ENCODE measurements around the gene NIPA2. TPM values are rescaled to one million over a fixed set of nuclear protein-coding genes. Genes with fewer than 3 reads are reported as not detected.

NIPA2 gene
- total RNA-seq, 3 donors from 2014 or later: 35.7 to 50.8 (median 40.3) TPM

DNA sequence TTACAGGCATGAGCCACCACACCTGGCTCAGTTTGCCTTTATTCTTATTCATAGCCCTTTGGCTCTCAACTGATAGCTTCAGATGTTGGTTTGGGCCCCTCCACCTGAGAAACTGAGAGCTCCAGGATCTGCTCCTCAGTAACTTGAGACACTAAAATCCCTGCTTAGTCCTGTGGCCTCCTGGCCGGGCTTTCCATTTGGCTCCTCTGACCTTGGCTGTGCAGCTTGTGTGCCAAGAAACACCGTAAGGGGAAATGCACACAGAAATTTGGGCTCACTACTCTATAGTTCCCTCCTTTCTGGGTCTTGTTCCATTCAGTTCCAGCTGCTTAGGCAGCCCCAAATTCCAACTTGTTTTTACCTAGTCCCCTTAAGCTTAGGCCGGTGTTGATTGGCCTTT, 24.9 kb downstream of the NIPA2 start:
- no peak overlapping the region for H3K27ac ChIP-seq
- no peaks in the 10 kb centered on the region for H3K27me3 ChIP-seq
- TF ChIP-seq POLR2AphosphoS5 (IDR thresholded peaks at IDR 0.05): no peak
- TF ChIP-seq, protein P1, sequence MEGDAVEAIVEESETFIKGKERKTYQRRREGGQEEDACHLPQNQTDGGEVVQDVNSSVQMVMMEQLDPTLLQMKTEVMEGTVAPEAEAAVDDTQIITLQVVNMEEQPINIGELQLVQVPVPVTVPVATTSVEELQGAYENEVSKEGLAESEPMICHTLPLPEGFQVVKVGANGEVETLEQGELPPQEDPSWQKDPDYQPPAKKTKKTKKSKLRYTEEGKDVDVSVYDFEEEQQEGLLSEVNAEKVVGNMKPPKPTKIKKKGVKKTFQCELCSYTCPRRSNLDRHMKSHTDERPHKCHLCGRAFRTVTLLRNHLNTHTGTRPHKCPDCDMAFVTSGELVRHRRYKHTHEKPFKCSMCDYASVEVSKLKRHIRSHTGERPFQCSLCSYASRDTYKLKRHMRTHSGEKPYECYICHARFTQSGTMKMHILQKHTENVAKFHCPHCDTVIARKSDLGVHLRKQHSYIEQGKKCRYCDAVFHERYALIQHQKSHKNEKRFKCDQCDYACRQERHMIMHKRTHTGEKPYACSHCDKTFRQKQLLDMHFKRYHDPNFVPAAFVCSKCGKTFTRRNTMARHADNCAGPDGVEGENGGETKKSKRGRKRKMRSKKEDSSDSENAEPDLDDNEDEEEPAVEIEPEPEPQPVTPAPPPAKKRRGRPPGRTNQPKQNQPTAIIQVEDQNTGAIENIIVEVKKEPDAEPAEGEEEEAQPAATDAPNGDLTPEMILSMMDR (IDR thresholded peaks at IDR 0.05): no peak
- no peak for TF ChIP-seq POLR2A (IDR thresholded peaks at IDR 0.05)
- H3K4me3 ChIP-seq: no peak overlapping the region
- no peaks in the 10 kb centered on the region for H3K4me1 ChIP-seq
- no peak for DNase-seq (ENCODE audit: low spot score in 2 of 2)
- intact Hi-C loops (cut with DNase I; ENCODE audit: low total_unique reads): no loop called here
- H3K9me3 ChIP-seq: no peaks in the 10 kb centered on the region
- no peaks in the 10 kb centered on the region for H3K36me3 ChIP-seq

DNA sequence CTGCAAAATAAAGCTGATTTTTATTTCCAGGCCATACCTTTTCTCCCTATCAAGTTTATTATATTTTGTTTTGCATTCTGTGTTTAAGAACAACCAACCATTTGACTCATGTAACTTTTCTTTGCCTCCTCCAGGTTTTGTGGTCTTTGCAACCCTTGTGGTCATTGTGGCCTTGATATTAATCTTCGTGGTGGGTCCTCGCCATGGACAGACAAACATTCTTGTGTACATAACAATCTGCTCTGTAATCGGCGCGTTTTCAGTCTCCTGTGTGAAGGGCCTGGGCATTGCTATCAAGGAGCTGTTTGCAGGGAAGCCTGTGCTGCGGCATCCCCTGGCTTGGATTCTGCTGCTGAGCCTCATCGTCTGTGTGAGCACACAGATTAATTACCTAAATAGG, 27.6 kb downstream of the NIPA2 start:
- no peak for DNase-seq (ENCODE audit: low spot score in 2 of 2)
- Histone ChIP-seq H3K27ac (no peak overlapping the region), H3K27me3 (no peaks in the 10 kb centered on the region), H3K9me3 (no peaks in the 10 kb centered on the region), H3K4me3 (no peak overlapping the region), H3K4me1 (no peaks in the 10 kb centered on the region), H3K36me3 (peaks cover 4% of the 10 kb centered on the region)
- TF ChIP-seq, protein P1 (IDR thresholded peaks at IDR 0.05): no peak
- TF ChIP-seq POLR2AphosphoS5 (IDR thresholded peaks at IDR 0.05): no peak
- no peak for TF ChIP-seq POLR2A (IDR thresholded peaks at IDR 0.05)
- intact Hi-C loops (cut with DNase I; ENCODE audit: low total_unique reads): no loop called here

DNA sequence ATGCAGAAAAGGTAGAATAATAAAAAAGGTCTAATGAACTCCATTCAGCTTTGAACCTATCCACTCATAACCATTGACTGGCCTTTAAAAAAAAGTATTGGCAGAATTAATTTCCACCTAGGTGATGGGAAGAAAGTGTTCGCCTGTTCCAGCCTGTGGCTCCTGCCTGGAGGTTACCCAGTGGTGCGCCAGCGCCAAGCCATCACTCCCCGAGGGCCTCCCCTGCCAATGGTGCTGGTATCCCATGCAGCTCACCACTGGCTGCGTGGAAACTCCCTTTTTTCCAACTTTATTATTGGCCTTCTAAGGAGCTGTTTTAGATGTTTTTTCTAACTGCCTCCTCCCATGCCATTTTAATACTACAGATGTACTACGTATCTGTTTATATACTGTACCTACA, 29.4 kb downstream of the NIPA2 start:
- TF ChIP-seq POLR2AphosphoS5 (IDR thresholded peaks at IDR 0.05) (no peak), POLR2A (IDR thresholded peaks at IDR 0.05) (no peak)
- TF ChIP-seq, protein P1 (IDR thresholded peaks at IDR 0.05): no peak
- Histone ChIP-seq H3K27me3 (no peaks in the 10 kb centered on the region), H3K4me3 (no peak overlapping the region), H3K36me3 (peaks cover 5% of the 10 kb centered on the region), H3K27ac (no peak overlapping the region), H3K9me3 (no peaks in the 10 kb centered on the region), H3K4me1 (no peaks in the 10 kb centered on the region)
- intact Hi-C loops (cut with DNase I; ENCODE audit: low total_unique reads): no loop called here
- no peak for DNase-seq (ENCODE audit: low spot score in 2 of 2)

DNA sequence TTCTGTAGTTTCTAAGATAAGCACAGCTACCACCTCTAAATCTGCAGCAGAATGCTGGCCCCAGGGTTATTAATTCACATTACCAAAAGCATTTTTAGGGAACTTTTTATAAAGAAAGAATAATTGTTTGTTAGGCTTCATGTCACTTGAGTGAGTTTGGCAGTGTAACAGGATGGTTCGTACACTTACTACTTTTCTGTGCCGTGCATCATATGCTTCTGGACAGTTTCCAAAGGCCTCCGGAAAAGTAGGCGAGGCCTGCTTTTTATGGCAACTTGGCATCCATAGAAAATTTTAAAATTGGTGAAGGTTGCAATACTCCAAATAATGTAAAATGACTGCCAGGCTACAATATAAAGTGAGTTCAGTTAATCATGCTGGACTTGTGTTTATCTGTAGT, 30.0 kb downstream of the NIPA2 start:
- Histone ChIP-seq H3K27me3 (no peaks in the 10 kb centered on the region), H3K9me3 (no peaks in the 10 kb centered on the region), H3K27ac (no peak overlapping the region), H3K4me1 (no peaks in the 10 kb centered on the region), H3K4me3 (no peak overlapping the region), H3K36me3 (peaks cover 5% of the 10 kb centered on the region)
- intact Hi-C loops (cut with DNase I; ENCODE audit: low total_unique reads): no loop called here
- TF ChIP-seq POLR2A (IDR thresholded peaks at IDR 0.05) (no peak), POLR2AphosphoS5 (IDR thresholded peaks at IDR 0.05) (no peak)
- no peak for DNase-seq (ENCODE audit: low spot score in 2 of 2)

DNA sequence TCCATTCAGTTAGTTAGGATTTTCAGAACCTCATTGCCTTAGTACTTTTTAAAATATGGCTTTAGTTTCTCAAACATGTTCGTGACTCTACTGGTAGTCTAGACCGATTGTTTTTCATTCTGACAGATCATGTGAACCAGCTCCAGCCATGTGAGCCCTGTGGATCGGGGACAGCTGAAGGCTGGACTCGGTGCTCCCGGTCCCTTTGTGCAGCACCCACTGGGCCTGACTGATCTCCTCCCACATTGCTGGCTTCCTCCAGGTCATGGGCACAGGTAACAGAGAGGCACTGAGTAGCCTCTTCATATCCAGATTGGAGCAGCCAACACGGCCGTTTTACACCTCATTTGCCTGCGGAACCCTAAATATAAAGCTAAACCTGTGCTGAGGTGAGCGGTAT, 30.5 kb downstream of the NIPA2 start:
- no peaks in the 10 kb centered on the region for H3K4me1 ChIP-seq
- intact Hi-C loops (cut with DNase I; ENCODE audit: low total_unique reads): no loop called here
- no peaks in the 10 kb centered on the region for H3K9me3 ChIP-seq
- H3K27me3 ChIP-seq: no peaks in the 10 kb centered on the region
- no peak for DNase-seq (ENCODE audit: low spot score in 2 of 2)
- no peak overlapping the region for H3K27ac ChIP-seq
- peaks cover 5% of the 10 kb centered on the region for H3K36me3 ChIP-seq
- no peak overlapping the region for H3K4me3 ChIP-seq
- TF ChIP-seq, protein P1 (IDR thresholded peaks at IDR 0.05): no peak
- TF ChIP-seq POLR2AphosphoS5 (IDR thresholded peaks at IDR 0.05) (no peak), POLR2A (IDR thresholded peaks at IDR 0.05) (no peak)

DNA sequence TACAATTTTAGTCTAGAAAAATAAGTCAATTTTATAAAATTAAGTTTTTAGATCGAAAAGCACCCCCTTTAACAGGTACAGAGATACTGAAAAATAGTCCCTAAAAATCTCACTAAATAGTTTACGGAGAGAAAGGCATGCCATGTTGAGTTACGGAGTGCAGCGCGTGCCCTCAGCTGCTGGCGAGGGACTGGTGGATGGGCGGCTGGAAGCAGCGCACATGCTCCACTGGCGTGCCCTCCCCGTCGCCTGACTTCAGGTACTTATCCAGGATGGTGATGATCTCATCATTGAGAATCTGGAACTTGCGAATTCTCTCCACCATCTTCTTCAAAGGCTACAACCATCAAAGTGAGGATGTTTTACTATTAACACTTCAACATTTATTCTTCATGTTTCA, 31.4 kb downstream of the NIPA2 start:
- H3K4me1 ChIP-seq: no peaks in the 10 kb centered on the region
- no peaks in the 10 kb centered on the region for H3K9me3 ChIP-seq
- no peak for TF ChIP-seq POLR2AphosphoS5 (IDR thresholded peaks at IDR 0.05)
- no peak for TF ChIP-seq POLR2A (IDR thresholded peaks at IDR 0.05)
- TF ChIP-seq, protein P1 (IDR thresholded peaks at IDR 0.05): no peak
- H3K27ac ChIP-seq: no peak overlapping the region
- no peaks in the 10 kb centered on the region for H3K27me3 ChIP-seq
- no peak overlapping the region for H3K4me3 ChIP-seq
- intact Hi-C loops (cut with DNase I; ENCODE audit: low total_unique reads): no loop called here
- peaks cover 5% of the 10 kb centered on the region for H3K36me3 ChIP-seq
- DNase-seq (ENCODE audit: low spot score in 2 of 2): no peak
